Adrenal gland (tissue), 12 donors: Measurements from ENCODE around the gene PSTPIP1. TPM values are rescaled to one million over a fixed set of nuclear protein-coding genes. Genes with fewer than 3 reads are reported as not detected.

Experiments
- DNase-seq, 7 donors: peaks; one replicate each; pipeline ENCODE4 v3.0.0-alpha.2; 2019 to 2020
- H3K27ac ChIP-seq, 5 donors: fragments of 200-600 bp; sonication (generic) in 4 of 5; 1 replicate in 3 of 5; 2 replicates in 2 of 5; pipeline versions ENCODE4 v1.5.1 to v1.8.0; 2016 to 2020; ENCODE audit warnings: mild to moderate bottlenecking in 1 of 5
- H3K27me3 ChIP-seq: fragments of 200-600 bp; 2 replicates; pipeline ENCODE4 v1.8.0; 2021
- H3K36me3 ChIP-seq, 2 donors: fragments of 200-600 bp; replicated peaks in 1 of 2; 1 replicate in 1 of 2; 2 replicates in 1 of 2; pipeline versions ENCODE4 v1.5.1 to v1.8.0; 2018 to 2022
- H3K4me1 ChIP-seq, 2 donors: fragments of 200-600 bp; replicated peaks in 1 of 2; 1 replicate in 1 of 2; 2 replicates in 1 of 2; pipeline versions ENCODE4 v1.5.1 to v1.8.0; 2018 to 2021
- H3K4me3 ChIP-seq, 4 donors: fragments of 200-600 bp; sonication (generic) in 3 of 4; one replicate each; pipeline ENCODE4 v1.5.1; 2016 to 2018
- H3K9me3 ChIP-seq, 3 donors: fragments of 200-600 bp; sonication (generic) in 1 of 3; replicated peaks in 1 of 3; 1 replicate in 2 of 3; 2 replicates in 1 of 3; pipeline versions ENCODE4 v1.5.1 to v1.8.0; 2016 to 2021
- CTCF ChIP-seq, 6 experiments: fragments of 450-650 bp in 4 of 6; fragments of 200-600 bp in 2 of 6; sonication (generic) in 1 of 6; IDR thresholded peaks; 1 replicate in 5 of 6; 2 replicates in 1 of 6; pipeline versions ENCODE4 v1.5.1 to v1.8.0; 2016 to 2021; ENCODE audit warnings: antibody characterized with exemption in 6 of 6, mild to moderate bottlenecking in 2 of 6, moderate library complexity in 1 of 6
- POLR2A ChIP-seq, 2 donors: fragments of 450-650 bp; IDR thresholded peaks; one replicate each; pipeline ENCODE4 v1.6.1; 2017; ENCODE audit warnings: antibody characterized with exemption in 2 of 2, mild to moderate bottlenecking in 2 of 2, moderate library complexity in 1 of 2
- WGBS, 4 donors: extraction: QIAGEN DNeasy Blood & Tissue Kit in 2 of 4; methylation state at CpG; one replicate each; pipeline versions ENCODE4 v1.1.5 to v1.1.7; 2013 to 2017; 5-methylcytosine and 5-hydroxymethylcytosine counted together
- intact Hi-C, 2 donors: fragments of 100-400 bp; cut with DNase I; formaldehyde crosslinking; loops; one replicate each; pipeline versions ENCODE4 v1.14.1 to v1.15.0; 2022 to 2023
- polyA plus RNA-seq, 3 donors: library from polyadenylated mRNA; stranded (reverse); fragments of 200-250 nt in 2 of 3; fragments of 350-450 nt in 1 of 3; fragmentation: Illumina TruSeq in 1 of 3; extraction: RNeasy Lipid Tissue Mini Kit (QIAGEN cat#74804) in 1 of 3; gene quantifications; one replicate each; pipeline ENCODE4 v1.2.3, GENCODE V29; 2013 to 2014
- total RNA-seq, 9 donors: library from RNA; depleted of rRNA in 4 of 9; stranded (reverse); fragments of >200 nt in 4 of 9; fragments of 120-200 nt in 1 of 9; fragmentation: NEBNext Ultra II Directional in 1 of 9; extraction: Animal tissue kit (Norgen Biotek cat#: 25700) in 1 of 9; gene quantifications; one replicate each; pipeline versions ENCODE4 v1.1.0 to v1.2.4, GENCODE V29; 2013 to 2023
- donor health status: healthy with polysubstance abuse.
- donor health status: Bipolar disorder and iron deficiency.
- donor health status: DM: yes; HTN: yes; CAD: no.
- donor health status: DM: no; HTN: no; CAD: no.
- donor health status: DM: no; HTN: no; CAD: no.
- donor health status: DM: yes; HTN: yes; CAD: no.

Gene PSTPIP1
- total and polyA plus RNA-seq, 12 donors: 1.4 to 31.5 (median 11.5) TPM

GRCh38 chr15:76983590-76984375 lies 11.1 kb upstream of the PSTPIP1 start:
- Histone ChIP-seq H3K4me3 (no peak overlapping the region), H3K27ac (peak overlapping the region in 2 of 5 donors; percentile 24 to 67), H3K9me3 (no peaks in the 10 kb centered on the region), H3K36me3 (no peaks in the 10 kb centered on the region), H3K4me1 (no peaks in the 10 kb centered on the region), H3K27me3 (peaks cover 3% of the 10 kb centered on the region)
- 69 to 78% (median 74%) methylated on average over 4 of the region's 4 CpGs for WGBS, 4 donors
- intact Hi-C loops: loop anchor here in 1 of 2 donors (10.0 kb wide), 1 partner anchor 51 kb away; no protein-coding TSS in a partner anchor
- peak in 1 of 7 donors; percentile 46 for DNase-seq
- TF ChIP-seq POLR2A (IDR thresholded peaks at IDR 0.05) (no peak), CTCF (IDR thresholded peaks at IDR 0.05) (no peak)

- peak in 1 of 7 donors; percentile 1 for DNase-seq
- H3K27me3 ChIP-seq: no peaks in the 10 kb centered on the region
- no peaks in the 10 kb centered on the region for H3K9me3 ChIP-seq
- TF ChIP-seq POLR2A (IDR thresholded peaks at IDR 0.05) (no peak), CTCF (IDR thresholded peaks at IDR 0.05) (no peak)
- intact Hi-C loops: loop anchor here in 1 of 2 donors (10.0 kb wide), 1 partner anchor 48 kb away; no protein-coding TSS in a partner anchor
- no peak overlapping the region for H3K27ac ChIP-seq
- no peaks in the 10 kb centered on the region for H3K4me1 ChIP-seq
- 79 to 94% (median 83%) methylated on average over 3 of the region's 3 CpGs for WGBS, 4 donors
- no peak overlapping the region for H3K4me3 ChIP-seq
- no peaks in the 10 kb centered on the region for H3K36me3 ChIP-seq
Measured at GRCh38 chr15:76986743-76987142, 8.2 kb upstream of the PSTPIP1 start.

DNA sequence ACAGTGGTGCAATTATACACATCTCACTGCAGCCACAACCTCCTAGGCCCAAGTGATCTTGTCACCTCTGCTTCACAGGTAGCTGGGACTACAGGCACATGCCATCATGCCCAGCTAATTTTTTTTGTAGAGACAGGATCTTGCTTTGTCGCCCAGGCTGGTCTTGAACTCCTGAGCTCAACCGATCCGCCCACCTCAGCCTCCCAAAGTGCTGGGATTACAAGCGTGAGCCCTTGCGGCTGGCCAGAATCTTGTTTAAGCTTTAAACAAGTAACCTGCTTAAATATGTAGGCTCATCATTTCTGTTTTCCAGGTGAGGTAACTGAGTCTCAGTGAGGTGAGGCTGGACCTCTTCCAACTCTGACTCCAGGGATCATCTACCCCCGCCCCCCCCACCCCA lies 7.7 kb upstream of the PSTPIP1 start:
- 88 to 91% (median 90%) methylated on average over 6 of the region's 6 CpGs for WGBS, 4 donors
- Histone ChIP-seq H3K27ac (no peak overlapping the region), H3K4me3 (no peak overlapping the region), H3K4me1 (no peaks in the 10 kb centered on the region), H3K36me3 (no peaks in the 10 kb centered on the region), H3K9me3 (no peaks in the 10 kb centered on the region), H3K27me3 (no peaks in the 10 kb centered on the region)
- TF ChIP-seq CTCF (IDR thresholded peaks at IDR 0.05) (no peak), POLR2A (IDR thresholded peaks at IDR 0.05) (no peak)
- intact Hi-C loops: loop anchor here in 1 of 2 donors (10.0 kb wide), 1 partner anchor 48 kb away; no protein-coding TSS in a partner anchor
- DNase-seq: peak in 1 of 7 donors; percentile 9

GRCh38 chr15:76987896-76988860 lies 6.7 kb upstream of the PSTPIP1 start:
- peak overlapping the region in 2 of 5 donors; percentile 41 to 72 for H3K27ac ChIP-seq

More at GRCh38 chr15:76987896-76988860, 6.7 kb upstream of the PSTPIP1 start:
- H3K4me3 ChIP-seq: no peak overlapping the region
- 69 to 71% (median 70%) methylated on average over 11 of the region's 11 CpGs for WGBS, 4 donors
- no peaks in the 10 kb centered on the region for H3K36me3 ChIP-seq
- H3K4me1 ChIP-seq: no peaks in the 10 kb centered on the region
- peak in 6 of 7 donors; percentile 1 to 64 (median 42) for DNase-seq
- H3K9me3 ChIP-seq: no peaks in the 10 kb centered on the region
- H3K27me3 ChIP-seq: no peaks in the 10 kb centered on the region
- intact Hi-C loops: loop anchor here in 1 of 2 donors (10.0 kb wide), 1 partner anchor 47 kb away; no protein-coding TSS in a partner anchor
- TF ChIP-seq POLR2A (IDR thresholded peaks at IDR 0.05) (no peak), CTCF (IDR thresholded peaks at IDR 0.05) (no peak)
